Activated CD4-positive, alpha-beta T cell treated with anti-CD3 and anti-CD28 coated beads for 24 hours (primary cell): ENCODE results near the gene HIPK2.
"Not testable (repeated sequence)": the region's sequence is repeated elsewhere in the genome, so short reads cannot be mapped to it uniquely, and the experiment has no call there.

Experiments
- DNase-seq, 2 donors: peaks; one replicate each; pipeline ENCODE4 v3.0.0-alpha.2; 2020; ENCODE audit warnings: low read depth in 2 of 2

The HIPK2 gene

DNA sequence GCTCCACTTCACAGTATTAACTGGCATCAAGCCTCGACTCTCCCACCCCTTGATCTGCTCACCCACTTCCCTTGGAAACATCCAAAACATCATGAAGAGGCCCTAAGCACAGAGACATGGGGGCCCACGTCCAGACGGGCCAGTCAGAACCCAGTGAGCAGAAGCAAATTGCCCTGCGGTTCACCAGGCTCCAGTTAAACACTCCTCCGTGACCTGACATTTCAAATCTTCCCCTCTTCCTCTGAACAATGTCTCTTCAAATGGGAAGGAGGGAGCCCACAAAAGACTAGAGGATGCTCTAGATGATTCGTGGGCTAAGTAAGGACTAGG is 209.5 kb downstream of the HIPK2 start:
- DNase-seq, result no peak

DNA sequence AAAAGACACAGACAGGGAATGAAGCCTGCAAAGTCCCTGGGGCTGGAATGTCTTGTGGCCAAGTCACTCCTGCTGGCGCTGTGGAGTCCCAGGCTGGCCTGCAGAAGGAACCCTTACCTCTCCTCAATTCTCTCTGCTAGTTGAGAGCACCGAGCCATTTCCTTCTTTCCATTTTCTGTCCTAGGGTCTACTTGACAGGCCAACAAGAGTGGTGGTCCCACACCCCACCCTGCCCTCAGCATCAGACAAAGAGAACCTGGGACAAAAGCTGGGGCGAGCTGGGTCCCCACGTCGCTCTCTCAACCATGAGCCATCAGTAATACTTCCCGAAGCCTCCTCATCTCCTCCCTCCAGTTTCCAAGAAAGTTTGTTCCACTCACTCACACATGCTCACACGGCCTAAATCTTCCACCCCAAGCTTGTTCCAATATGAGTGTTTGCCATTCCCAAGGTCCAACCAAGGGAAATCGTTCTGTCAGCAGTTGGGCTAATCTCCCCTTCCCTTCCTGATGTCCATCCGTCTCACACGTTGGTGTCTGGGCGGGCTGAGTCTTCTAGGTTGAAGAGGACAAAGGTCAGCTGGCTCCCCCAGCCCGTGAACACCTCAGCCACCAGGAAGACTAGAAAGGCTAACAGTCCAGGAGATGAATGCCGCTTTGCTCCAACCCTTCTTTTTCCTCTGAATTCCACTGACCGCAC is 210.0 kb downstream of the HIPK2 start:
- no peak for DNase-seq

DNA sequence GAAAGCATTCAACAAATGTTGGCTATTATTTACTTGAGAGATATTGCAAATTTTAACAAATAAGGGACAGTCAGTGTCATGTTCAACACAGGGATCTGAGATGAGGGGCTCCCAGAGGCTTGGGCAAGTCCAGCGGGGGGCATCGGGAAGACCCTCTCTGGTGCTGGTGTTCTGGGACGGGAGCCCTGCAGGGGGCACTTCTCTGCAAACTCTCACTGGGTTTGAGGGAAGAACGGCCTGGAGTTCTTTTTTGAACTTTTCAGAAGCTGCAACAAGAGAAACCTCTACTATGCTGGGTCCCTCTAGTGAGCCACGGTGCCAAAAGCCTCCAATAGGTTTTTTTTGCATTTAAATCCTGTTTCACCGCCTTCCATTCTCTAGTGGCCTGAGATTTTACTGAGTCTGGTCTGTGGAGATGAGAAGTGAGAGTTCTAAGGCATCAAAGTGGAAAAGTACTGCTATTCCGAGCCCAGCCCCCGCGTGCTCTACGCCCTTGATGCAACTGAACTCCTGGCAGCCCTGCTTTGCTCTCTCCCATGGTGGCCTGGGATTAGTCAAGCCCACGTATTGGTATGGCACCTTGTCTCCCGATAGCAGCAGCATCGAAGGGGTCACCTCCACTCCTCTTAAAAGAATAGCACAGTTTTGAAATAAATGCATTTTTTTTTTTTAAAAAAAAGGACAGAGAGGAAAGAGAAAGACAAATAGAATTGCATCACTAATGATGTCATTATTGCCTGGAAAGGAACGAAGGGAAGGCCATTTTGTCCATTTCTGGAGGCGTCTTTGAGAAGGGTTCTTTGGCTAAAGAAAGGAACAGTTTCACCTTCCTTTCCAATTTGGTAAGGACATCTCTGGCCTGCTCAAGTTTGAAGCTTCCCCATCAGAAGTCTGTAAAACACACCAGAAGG is 210.8 kb downstream of the HIPK2 start:
- no peak for DNase-seq

DNA sequence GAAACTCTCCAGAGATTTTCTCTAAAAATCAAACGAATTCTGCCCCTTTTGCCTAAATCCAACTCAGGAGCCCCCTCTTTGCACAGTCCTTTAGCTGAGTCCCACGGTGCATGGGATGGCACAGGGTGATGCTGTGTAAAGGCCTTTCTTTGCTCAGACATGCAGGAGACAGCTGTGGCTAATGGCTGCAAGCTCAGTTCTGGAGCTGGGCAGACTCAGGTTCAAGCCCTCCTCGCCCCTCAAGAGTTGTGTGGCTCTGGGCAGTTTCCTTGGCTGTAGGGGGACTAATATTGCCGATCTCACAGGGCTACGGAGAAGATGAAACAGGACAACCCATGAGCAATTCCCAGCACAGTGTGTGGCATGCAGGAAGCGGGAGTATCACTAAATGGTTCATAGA is 211.7 kb downstream of the HIPK2 start:
- DNase-seq, result no peak

DNA sequence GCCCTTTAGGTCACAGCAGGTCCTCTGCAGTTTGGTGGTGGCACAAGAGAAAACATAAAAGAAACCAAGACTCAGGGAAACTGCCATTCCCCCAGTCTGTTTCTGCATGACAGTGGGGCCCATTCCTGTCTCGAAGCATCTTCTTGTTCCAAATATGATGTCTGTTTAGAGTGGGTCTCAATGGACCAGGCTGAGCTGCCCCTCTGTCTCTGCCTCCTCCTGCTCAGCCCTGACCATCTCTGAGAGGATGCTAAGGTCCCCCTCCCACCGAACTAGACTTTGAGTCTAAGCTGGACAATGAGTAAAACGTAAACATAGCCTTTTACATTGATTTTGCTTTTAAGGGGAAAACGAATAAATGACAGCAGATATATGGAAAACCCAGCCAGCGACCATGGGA is 213.9 kb downstream of the HIPK2 start:
- no peak for DNase-seq

DNA sequence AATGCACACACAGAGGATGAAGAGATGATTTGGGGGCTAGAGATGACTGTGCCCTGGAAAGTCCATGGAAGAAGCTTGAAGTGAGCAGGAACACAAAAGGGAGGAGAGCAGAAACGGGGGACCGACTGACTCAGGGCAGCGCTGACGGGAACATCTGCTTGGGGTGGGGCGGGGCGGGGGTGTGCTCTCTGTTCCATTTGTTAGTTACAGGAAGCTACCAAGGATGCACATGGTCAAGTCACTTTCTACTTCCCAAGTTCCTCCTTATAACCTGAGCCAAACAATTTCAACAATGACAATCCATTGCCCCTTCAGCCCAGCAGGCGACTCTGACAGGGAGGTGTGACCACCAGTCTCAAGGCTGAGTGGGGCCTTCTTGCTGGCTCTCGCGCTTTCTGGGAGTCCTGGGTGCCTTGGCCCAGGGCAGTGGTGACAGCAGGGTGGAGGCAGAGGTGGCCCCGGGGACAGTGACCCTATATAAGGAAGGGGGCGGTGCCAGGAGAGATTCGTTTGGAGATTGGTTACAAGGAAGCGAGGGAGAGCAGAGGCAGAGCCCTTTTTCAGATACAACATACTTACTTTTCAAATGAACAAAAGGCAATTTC is 214.7 kb downstream of the HIPK2 start:
- DNase-seq, result no peak

DNA sequence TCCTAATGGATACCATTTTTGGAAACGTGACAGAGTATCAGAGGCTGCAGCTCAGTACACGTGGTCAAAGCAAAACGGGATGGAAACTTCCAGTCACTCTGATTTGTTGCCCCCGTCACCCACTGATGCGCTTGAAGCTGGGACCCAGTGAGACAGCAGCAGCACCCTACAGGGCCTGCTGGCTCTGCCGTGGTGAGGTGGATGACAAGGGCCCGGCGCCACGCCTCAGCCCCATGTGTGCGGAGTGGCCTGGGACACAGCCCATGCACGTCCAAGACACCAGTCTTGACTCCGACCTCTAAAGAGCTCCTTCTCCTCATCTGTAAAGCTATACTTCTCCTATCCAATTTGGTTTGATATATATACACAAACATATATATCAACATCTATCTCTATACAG is 215.3 kb downstream of the HIPK2 start:
- DNase-seq, result no peak

DNA sequence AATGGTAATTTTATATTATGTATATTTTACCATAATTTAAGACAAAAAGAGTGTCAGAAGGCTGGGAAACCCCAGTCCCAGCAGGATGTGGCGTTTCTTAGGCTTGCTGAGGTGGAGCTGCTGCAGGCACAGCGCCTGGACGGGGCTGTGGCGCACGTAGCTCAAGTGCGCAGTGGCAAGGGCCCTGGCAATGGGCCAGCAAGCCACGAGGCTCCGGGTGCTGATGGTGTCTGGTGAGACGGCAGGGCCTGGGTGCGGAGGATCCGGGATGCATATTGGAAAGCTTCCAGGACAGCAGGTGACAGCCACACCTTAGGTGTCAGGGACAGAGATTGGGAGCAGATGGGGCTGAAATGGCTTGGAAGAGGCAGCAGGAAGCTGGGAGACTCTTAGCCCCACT is 217.1 kb downstream of the HIPK2 start:
- no peak for DNase-seq

DNA sequence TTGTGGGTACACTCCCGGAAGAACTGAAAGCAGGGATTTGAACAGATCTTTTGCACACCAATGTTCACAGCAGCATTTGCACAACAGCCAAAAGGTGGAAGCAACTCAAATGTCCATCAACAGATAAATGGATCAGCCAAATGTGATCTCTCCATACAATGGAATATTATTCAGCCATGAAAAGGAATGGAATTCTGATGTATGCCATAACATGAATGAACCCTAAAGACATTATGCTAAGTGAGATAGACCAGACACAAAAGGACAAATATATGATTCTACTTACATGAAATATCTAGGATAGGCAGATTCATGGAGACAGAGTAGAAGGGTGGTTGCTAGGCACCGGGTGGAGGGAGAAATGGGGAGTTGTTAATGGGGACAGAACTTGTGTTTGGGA is 217.6 kb downstream of the HIPK2 start:
- no peak for DNase-seq

DNA sequence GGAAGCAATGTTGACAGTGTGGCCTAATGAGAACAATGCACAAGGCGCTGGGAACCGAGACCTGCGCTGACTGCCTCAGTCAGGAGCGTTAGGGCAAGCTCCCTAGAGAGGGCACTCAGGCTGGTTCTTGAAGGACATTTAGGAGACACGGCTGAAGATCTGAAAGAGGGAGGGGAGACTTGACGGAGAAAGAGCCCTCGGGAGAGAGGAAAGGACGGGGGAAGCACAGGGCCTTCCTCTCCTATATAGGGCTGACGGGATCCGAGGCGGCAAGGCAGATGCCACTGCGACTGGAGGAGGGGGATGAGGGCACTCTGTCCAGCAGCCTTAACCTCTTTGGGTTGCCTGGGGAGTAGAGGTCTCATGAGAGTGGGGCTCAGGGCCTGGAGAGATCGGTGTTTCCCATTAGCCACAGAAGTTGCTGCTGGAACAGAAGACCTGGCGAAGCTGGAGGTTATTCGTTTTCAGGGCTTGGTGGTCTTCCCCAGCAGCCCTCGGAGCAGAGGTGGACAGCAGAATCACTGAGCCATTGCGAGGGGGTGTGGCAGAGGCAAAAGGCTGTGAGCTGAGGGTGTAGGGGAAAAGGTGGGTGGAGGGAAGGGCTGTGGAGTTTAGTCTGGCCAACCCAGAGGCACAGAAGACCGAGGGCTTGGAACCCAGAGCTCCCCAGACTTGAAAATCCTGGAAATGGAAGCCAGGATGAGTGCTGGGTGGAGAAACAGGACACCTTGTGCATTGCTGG is 218.3 kb downstream of the HIPK2 start:
- no peak for DNase-seq

DNA sequence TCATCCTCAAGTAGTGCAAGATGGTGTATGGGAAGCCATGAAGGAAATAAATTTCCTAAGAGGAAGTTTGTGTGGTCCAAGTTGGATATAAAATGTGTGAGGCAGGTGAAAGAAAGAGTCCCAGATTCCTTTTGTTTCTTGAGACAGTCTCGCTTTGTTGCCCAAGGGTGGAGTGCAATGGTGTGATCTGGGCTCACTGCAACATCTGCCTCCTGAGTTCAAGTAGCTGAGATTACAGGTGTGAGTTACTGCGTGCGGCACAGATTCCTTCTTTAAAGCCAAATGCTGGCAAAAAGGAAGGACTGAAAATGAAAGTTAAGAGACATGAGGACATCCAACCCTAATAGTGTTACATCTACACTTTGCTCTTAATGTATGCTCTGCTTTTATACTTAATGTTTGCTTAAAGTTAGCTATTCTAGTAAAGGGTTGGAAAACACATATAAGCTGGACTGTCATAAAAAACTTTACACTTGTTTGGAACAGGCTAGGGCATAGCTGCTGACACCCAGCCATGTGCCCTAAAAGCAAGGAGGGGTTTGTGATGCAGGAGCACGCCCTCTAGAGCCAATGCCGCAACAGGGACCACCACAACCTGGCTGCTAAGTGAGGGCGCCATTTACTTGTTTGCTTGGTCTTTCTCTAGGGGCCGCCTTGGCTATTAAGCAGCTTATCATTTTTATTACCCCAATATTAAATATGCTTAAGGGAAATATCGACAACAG is 219.8 kb downstream of the HIPK2 start:
- DNase-seq, result no peak

DNA sequence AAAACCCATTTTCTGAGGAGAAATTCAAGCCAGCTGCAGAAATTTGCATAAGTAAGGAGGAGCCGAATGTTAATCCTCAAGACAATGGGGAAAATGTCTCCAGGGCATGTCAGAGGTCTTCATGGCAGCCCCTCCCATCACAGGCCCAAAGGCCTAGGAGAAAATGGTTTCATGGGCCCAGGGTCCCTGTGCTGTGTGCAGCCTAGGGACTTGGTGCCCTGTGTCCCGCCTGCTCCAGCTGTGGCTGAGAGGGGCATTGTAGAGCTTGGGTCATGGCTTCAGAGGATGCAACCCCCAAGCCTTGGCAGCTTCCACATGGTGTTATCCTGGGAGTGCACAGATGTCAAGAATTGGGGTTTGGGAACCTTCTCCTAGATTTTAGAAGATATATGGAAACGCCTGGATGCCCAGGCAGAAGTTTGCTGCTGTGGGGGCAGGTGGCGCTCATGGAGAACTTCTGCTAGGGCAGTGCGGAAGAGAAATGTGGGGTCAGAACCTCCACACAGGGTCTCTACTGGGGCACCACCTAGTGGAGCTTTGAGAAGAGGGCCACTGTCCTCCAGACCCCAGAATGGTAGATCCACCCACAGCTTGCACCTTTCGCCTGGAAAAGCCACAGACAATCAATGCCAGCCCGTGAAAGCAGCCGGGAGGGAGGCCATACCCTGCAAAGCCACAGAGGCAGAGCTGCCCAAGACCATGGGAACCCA is 223.7 kb downstream of the HIPK2 start:
- not testable (repeated sequence) for DNase-seq

DNA sequence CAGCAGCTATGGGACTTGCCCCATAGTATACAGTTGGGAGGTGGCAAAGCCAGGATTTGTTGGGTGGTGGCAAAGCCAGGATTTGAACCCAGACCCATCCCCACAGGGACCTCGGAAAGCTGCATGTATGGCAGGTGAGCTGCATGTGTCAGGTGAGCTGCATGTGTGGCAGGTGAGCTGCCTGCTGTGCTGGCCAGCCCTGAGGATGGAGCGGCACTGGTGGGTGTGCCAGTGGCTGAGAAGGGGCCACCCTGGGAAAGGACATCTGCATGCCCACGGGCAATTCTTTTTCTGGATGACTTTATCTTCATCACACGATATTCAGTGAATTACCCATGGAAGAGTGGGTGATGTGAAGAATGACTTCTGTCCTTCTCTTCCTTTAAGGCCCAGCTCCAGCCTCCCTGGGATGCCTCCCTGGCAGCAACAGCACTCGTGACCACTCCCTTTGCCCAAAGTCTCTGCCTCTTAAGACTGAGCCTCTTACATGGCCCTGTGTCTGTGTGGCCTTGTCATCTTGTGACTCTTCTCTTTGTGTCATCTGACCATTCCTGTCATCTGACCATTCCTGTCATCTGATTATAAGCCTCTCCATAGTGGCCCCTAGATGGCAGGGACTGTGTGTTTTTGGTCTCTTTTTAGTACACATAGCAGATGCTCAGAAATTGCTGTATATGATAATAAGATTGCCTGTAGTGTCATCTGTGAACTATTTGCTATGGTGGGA is 229.3 kb downstream of the HIPK2 start:
- DNase-seq, result no peak

DNA sequence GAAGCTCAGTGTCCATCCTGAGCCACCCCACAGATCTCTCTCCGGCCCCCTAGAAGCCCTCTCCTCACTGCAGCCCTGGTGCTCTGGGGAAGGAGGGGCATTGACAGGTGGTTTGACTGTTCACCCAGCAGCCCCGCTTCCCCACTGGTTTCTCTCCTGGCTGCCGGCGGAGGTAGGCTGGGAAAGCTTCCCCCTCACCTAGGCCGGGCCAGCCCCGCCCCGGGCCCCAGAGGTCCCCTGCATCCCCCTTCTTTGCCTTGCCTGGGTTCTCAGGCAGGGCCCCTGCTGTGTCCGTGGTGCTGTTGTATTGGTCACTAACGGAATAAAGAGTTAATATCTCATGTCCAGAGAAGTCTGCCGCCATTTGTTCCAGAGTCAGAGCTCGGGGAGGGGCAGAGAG is 233.2 kb downstream of the HIPK2 start:
- DNase-seq, result no peak

DNA sequence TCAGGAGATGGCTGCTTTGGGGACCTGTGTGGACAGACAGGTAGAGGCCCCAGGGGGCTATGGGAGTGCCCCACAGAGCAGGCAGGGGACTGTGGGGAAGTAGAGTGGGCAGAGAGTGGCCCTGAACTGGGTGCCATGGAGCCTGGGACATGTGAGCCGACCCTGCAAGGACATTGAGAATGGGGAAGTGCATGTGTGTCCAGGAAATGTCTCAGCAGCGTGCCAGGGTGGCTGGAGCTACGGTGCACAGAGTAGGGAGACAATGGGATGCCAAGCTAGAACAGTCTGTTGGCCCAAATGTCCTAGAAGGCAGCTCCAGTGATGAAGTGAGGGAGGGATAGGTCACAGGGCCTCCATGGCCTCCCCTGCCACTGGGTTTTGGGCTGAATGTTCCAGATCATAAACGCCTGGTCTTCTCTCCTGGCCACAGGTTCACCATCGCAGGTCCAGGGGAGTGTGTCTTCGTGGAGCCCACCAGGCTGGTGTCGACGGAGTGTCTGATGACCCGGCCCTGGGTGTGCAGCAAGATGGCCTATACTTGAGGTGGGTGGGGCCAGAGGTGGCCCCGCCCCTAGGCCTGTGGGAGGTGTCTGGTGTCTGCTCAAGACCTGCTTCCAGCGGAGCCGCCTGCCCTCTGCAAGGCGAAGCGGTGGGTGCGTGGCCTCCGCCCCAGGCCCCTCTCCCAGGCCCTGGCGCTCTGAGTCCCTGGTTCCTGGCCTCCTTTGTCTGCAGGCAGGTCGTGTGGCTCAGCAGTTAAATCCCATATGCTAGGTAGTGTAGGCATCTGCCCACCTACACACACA is 233.8 kb downstream of the HIPK2 start:
- DNase-seq, result no peak

DNA sequence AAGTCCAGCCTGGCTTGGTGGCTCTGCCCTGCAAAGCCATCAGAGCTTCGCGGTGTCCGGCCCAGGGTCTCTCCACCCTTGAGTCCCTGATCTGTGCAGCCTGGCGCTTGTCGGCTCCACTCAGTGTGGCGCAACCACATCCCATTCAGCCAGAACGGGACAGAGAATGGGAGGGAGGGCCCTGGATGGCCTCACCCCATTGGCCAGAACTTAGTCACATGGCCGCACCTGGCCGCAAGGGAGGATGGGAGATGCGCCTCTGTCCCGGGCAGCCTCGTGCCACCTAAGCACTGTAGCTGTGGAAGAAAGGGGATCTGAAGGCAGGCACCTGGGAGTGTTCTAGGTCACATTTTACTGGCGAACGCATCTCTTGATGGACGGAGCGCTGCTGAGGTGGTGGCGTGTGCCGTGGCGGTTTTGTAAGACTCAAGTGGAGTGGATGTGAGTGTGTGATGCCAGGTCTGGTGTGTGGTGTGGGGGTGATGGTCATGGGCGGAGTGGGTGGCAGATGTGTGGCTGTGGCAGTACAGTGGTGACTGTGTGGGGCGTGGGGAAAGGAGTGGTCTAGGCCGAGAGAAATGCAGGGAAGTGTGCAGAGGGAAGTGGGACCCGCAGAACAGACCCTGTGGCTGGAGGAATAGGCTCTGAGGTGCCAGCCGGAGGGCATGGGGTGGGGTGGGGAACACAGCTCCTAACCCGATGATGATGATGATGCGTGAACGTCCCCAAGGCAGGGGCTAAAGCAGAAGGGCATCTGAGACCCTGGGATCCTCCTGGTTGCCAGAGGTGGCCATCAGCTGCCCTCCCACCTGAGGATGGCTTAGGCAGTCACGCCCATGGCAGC is 235.3 kb downstream of the HIPK2 start:
- no peak for DNase-seq

DNA sequence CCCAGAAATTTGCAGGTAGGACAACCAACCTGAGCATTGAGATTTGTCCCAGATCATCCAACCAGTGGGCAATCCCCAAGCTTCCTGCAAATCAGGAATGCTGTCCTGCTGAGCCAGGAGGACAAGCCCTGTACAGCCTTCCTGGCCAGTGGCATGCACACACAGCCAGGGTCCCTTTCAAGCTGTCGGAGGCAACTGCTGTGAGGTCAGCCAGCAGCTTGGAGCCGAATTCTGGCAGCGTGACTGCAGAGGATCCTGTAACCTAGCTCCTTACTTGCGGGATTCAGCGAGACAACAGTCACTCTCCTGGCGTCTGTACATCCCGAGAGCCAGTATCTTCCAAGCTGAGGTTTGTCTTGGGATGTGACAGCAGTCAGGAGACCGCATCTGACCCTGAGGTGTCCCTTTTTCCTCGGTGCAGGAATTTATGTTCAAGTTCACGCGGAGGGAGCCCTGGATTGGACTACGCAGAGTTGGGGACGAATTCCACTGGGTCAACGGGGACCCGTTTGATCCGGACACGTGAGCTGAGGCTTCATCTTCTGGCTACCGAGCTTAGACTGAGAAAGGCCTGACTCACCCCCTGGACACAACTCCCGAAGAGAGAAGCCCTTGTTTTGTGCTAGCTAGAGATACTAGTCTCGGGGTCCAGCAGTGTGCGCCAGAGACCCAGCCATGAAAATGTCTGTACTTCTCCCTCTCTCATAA is 236.0 kb downstream of the HIPK2 start:
- DNase-seq, result no peak

DNA sequence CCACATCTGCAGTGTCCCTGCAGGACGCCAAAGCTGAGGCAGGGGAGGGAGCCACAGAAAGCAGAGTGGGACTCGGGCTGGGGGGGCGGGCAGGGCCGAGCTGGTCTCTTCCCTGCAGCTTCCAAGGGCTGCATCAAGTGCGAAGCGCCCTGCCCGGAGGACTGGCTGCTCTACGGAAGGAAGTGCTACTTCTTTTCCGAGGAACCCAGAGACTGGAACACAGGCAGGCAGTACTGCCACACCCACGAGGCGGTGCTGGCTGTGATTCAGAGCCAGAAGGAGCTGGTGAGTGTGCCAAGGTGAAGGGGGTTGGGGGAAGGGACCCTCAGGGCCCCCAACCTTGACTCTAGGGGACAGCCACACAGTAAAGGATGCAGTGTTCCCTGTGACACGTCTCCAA is 237.6 kb downstream of the HIPK2 start:
- no peak for DNase-seq
